NCI-H2196 treated with DMSO at 0.1 percent for 48 hours (cell line): ENCODE measurements around the gene C4BPA.

Source experiments
- DNase-seq: peaks from one replicate; lab custom pipeline; 2025; ENCODE audit not compliant: unreplicated experiment; lab: John Stamatoyannopoulos, UW

Gene C4BPA

DNA sequence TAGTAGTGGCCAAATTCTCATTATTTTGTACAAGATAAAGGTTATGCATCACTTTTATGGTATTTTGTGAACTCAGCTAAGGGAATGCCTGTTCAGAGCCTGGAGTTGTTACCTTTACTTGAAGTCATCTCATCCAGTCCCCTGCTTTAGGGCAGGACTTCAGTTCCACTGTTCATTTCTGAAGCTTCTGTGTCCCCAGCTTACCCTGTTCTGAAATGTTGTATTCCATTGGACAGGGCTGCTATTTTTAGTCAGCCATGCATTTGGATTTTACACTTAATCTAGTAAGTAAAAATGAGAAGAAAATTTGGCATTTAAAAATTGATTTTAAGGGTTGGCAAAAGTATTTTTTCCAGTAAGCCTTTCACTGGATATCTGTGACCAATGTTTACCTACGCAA, 27.0 kb upstream of the C4BPA start:
- no peak for DNase-seq

DNA sequence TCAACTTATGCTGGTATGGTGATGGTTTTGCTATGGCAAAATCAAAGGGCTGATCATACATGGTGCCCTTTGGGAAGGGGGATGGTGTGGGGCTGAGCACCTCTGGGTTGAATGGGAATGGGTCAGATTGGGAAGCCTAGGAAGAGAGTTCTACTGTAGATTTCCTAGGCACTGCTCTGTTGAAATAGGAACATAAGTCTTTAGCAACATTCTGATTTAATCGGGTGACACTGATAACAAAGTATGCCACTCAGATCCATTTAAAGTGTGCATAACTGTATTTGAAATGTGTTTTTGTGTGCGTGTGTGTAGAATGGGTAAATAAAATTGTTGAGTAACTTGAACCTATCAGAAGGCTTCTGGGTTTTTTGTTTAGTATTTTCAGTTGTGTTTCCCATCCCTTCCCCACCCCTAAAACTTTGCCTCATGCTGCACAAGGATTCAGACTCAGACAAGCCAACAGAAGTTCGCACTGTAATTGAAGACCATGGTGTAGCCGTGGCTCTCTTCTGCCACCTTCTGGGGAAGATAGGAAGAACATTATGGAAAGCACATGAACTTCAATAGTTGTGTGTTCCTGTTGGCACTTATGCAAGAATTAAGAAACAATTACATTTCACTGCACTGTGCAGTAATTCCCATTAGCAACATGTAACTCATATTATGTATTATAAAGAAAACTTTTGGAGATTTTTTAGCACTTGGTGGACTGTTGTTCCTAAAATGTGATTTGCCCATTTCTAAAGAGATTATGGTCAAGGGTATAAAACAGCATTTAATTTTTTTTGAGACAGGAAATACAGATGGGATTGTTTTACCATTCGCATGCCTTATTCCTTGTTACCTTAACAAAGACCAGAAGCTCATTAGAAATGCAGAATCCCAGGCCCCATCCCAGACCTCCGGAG, 26.3 kb upstream of the C4BPA start:
- DNase-seq: peak; percentile 39

DNA sequence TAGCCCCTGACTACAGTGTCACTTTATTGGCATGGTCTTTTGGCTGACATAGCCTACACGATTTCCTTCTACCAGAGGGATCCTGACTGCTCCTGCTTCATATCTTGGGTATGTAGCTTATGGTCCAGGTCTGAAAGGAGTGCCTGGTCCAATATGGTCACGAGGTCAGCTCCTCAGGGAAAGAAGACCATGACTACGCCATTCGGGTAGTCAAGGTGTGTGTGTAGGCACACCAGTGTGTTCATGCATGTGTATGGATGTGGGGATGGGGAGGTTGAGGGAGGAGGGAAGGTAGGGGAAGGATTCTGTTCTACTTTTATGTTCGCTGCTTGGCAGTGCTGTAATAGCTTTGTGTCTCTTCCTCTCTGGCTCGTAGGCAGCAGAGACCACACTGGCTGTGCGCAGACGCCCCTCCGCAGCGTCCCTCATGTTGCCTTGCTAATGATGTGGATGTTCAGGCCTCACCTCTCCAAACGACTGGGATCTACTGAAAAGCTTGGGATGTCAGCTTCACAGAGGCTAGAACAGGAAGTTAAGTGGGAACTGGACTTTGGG, 25.4 kb upstream of the C4BPA start:
- DNase-seq: no peak

DNA sequence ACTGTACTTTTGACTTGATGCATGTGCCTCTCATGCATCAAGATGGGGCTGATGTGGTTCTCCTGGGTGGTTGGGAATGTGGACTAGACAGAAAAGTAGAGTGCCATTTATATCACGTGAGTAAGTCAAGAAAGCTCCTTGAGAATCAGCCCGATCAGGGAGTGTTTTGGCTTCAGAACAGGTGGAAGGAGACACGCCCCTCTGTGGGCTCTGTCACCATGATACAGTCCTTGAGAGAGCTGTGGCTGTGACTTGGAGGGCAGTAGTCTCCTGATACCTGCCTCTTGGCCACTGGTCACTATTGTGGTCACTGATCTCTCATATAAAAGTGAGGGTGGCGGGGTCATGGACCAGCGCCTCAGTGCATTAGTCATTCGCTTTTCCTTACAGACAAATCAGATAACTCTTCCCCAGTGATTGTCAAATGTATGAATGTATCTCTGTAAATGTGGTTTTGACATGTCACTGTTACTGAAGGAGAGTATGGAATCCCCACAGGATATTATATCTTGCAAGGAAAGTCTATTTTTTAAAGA, 24.3 kb upstream of the C4BPA start:
- no peak for DNase-seq

DNA sequence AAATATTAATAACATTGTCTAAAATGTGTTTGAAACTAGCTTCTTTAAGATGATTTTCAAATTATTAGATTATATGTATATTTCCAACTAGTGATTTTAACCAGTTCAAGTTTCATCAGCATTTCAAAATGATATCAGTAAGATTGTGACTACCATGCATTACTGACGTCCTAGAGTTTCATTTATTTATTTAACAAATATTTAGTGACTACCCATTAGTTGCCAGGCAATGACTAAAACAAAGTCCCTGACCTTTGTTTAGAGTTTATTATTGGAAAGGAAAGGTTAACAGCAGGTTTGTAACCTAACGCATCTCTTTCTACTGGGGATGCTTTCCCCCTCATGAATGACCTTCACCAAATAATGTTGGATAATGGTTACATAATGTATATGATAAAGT, 22.9 kb upstream of the C4BPA start:
- no peak for DNase-seq

DNA sequence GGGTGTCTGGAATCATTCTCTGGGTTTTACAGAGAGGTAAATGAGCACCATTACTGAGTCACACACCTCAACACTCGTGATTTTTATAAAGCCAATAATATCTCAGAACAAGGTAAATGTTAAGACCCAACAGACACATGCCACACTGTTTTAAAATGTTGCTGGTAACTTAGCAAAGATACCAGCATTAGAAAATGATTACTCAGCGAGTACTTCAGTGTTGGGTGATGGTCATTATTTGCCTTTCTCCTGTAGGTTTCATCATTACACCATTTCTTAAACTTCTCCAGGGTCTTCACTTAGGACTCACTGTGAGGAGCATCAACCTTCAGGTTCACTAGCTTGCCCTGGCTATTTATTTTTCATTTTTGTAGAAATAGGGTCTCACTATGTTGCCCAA, 22.2 kb upstream of the C4BPA start:
- DNase-seq: no peak

DNA sequence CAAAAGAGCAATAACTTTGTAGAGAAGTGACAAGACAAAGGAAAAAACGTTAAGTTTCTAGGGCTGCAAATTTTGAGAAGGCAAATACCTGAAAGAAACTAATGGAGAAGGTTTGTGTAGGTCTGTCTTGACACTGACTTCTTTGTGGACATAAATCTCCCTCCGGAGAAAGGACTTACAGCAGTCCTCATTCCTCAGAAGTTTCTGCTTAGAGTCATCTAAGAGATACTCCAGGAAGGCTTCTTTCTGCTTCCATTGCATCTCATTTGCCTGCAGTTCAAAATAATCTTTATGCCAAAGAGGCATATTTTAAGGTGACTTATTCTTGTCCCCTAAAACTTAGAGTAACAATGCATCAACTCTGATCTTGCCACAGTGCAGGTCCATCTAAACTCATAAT, 19.8 kb upstream of the C4BPA start:
- DNase-seq: no peak

DNA sequence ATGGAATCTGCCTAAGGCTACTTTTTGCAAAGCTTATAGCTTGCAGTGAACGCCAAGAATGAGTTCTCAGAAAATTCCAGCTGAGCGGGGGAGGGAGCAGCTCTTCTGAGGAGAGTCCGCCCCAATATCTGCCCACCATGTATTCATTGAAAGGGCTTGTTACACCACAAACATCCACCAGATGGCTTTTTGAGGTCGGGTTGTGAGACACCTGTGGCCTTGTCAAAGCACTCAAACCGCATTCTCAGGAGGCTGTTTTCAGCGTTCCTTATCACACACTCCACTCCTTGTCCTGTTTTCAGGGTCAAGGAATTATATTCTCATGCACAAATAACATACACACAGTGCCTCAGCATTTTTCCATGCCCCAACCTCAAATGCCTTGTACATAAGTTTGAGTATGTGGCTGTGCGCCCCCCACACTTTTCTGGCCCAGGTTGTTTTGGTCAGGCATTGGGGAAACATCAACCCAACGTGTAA, 19.3 kb upstream of the C4BPA start:
- DNase-seq: peak; percentile 16

DNA sequence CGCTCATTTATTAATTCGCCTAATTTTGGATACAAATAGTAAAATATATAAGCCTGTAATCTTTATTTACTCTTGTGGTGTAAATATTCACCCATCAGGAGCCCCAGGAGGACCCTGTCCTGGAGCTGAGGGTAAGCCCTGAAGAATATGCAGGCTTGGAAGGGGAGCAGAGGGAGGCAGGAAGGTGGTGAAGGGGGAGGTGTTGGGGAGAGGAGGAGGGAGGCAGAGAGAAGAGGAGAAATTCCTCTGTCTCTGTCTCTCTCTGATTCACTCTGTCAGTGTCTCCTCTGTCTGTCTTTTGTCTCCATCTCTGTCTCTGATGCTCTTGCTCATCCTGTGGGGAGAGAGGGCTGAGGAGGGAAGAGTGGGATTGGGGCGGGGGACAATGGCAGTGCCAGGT, 18.1 kb upstream of the C4BPA start:
- DNase-seq: no peak

DNA sequence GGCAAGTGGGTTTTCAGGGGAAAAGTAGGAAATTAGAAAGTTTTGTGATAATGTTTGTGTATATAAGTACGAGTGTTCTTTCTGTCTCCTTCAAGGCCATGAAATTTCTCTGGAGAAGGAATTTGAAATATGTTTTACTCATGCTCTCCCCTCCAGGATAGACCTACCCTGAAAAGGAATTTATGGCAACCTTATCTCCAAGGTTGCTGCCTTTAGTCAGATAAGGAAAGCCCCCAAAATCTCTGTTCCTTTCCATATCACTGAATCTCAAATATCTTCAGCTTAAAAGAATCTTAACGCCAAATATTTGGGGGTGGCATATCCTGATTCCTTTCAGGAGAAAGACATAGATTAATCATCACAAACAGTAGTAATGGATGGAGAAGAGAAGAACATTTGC, 15.9 kb upstream of the C4BPA start:
- no peak for DNase-seq

DNA sequence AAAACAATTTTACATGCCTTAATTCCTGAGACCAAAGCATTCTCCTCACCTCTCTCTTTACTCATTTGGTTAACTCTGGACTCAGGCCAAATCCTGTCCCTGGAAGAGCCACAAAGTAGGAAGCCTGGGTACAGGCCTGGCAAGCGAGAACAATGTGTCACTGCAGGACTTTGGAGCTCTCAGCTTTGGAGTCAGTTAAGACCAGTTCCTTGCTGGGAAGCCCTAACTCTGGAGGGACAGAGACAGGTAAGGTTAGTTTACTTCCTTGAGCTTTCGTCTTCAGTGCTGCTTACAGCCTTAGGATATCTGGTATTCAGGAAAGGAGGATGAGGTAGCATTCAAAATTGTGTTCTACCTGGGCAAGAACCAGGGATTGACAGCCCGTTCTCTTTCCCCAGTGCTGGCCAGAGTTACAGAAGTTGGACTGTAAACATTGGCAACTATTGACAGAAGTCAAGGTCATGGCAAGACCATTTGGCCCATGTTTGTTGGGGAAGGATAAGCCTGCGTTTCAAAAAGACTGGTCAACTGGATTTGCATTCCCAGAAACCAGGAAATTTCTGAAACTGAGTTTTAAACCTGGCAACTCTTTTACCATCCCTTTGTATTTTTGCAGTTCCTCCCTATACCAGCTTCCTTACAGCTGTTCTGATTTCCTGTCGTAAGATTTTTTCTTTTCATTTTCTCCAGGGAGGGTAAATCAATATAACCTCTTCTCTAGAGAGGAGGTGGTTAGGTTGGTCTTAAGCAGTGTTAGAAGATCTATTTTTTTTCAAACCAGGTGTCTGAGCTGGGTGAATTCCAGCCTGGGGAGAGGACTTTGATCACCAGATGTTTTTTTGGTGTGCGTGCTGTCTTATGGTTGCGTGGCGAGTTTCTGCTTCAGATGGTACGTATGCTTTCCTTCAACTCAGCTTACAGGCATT, 15.1 kb upstream of the C4BPA start, which contains the start of gene C4BPB:
Gene C4BPB (plus strand): TSS at position 160 of the 926 bp plus-strand sequence. CDS start 672 bp downstream, at position 832.
- no peak for DNase-seq

DNA sequence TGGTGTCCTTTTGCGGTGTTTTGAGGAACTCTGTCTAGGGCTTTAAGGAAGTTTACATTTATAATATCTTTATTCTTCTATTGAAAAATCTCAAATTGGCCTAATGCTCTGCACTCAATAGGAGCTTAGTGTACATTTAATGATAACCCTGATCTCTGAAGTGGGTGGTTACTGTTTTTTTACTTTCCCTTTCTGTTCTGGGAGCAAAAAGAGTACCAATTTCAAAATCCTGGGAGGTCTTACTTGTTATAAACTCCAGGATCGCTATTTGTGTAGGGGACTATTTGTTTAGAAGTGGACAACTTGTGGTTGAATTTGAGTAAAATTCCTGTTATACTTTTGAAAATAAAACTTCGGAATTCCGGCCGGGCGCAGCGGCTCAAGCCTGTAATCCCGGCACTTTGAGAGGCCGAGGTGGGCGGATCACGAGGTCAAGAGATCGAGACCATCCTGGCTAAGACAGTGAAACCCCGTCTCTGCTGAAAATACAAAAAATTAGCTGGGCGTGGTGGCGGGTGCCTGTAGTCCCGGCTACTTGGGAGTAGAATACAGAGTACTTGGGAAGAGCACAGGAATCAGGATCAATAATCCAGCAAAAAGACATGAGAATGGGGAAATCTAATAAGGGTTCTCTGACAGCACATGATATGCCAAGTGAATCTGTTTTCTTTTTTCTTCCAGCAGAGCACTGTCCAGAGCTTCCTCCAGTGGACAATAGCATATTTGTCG, 14.2 kb upstream of the C4BPA start:
- DNase-seq: no peak

DNA sequence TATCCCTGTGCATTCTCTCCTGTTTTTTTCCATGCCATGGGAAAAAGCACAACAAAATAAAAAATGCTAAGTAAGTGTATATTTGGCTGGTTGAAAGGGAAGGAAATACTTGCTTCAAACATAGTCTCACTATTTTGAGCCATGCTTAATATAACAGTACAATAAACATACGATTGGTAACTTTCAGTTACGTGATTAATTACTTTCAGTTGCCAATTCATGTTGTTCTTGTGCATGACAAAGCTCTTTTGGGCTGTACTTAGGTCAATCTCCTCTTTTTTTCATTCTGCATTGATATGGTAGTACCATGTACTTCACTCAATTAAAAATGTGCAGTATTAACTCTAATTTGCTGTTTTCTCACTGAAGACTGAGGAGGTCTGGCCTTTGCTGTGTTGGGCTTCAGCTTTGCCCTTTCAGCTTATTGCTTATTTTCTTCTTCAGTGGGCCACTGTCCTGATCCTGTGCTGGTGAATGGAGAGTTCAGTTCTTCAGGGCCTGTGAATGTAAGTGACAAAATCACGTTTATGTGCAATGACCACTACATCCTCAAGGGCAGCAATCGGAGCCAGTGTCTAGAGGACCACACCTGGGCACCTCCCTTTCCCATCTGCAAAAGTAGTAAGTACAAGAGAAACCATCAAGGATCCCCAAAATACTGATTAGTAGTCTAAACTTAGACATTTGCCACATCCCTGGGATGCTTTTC, 12.7 kb upstream of the C4BPA start:
- no peak for DNase-seq

DNA sequence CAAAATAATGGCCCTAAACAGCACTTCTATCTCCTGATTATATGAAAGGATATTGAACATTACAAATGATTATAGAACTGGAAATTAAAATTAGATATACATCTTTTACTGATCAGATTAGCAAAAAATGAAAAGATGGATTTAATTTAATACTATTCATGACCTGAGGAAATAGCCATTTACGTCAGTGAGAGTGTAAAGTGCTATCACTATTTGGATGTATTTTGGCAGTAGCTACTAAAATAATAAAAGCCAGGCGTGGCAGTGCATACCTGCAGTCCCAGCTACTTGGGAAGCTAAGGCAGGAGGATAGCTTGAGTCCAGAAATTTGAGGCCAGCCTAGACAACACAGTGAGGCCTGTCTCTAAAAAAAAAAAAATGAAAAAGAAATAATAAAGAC, 10.1 kb upstream of the C4BPA start:
- no peak for DNase-seq

DNA sequence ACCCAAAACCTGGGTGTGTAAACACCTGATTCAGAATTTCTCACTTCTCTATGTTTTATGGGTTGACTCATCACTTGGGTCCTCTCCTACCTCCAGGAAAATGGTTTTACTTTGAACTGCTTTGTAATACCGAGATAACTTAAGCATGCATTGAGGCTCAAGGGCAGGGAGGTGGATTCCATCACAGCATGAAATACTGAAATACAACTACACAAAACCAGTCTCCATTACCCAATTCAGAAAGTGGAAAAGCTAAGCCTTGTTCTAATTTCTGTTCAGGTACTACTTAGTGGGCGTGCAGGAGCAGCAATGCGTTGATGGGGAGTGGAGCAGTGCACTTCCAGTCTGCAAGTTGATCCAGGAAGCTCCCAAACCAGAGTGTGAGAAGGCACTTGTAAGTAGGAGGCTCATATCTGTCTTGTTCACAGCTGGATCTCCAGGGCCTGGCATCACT, 6.1 kb upstream of the C4BPA start:
- DNase-seq: no peak

DNA sequence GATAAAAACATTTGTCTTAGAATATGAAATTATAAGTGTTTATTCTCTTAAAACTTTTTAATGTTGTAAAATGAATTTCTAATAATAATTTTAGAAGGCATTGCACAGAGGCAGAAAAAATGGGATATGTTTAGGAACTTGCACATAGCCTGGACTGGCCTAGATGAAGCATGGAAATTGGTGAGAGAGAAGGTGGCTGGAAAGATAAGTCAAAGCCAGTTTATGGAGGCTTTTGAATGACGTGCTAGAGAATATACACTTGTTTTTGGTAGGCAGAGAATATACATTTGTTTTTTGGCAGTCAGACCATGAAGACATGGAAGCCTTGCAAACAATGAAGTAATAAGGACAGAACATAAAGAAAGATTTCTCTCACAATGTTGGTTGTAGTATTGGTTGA, 2.3 kb upstream of the C4BPA start:
- DNase-seq: no peak

DNA sequence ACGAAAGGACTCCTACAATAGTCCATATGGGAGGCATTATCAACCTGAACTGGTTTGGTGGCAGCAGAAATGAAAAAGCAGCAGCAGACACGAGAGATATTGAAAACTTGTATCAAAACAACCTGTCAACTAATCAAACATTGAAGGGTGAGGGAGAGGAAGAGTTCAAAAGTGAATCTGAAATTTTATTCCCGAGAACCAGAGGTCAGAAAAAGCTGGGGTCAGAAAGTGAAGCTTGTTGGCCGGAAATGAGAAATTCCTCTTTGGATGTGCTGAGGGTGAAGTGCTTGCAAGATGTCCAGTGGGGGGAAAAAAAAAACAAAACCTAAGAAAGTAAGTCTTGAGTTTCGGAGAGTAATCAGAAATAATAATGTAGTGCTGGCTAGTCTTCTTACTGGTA, 1.9 kb upstream of the C4BPA start:
- no peak for DNase-seq

DNA sequence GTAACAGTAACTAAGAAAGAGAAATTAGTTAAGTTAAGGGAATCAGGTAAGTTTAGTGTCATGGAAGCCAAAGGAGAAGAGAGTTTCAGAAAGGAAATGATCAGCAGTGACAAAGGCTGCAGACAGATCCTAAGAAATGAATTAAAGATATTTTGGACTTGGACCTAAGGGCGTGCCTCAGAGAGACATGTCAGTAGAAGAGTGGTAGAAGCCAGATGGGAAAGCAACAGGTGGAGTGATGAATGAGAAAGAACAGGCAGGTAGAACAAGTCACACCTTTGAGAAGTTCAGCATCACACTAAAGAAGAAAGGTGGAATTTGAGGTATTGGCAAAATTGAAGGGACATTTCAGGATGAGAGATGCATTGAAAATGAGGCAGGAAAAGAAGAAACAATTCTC, 1.4 kb upstream of the C4BPA start:
- DNase-seq: no peak

DNA sequence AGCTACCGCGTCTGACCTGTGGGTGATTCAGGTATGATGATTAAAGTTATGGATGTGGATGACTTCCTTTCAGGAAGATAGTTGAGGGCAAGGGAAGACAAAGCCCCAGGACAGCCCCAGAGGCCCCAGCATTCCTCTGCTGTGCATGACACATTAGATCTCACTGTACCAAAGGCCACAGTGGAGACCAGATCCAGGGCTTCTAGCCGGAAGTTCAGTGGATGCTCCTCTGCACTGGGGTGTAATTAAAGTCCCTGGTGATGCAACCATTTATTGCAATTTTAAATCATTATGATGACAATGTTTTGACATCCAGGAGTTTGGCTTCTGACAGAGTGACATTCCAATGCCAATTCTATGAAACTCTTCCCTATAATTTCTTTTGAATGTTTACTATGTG, 5.0 kb downstream of the C4BPA start:
- no peak for DNase-seq
